Upper lobe of right lung (tissue), 1 donor: ENCODE data around the gene ODAD2. TPM values are rescaled to one million over a fixed set of nuclear protein-coding genes. Genes with fewer than 3 reads are reported as not detected.

Experiments
- ATAC-seq: fragments of 200-7000 bp; cut with Tn5 transposase; one replicate; pipeline ENCODE4 v1.9.1; 2020; ENCODE audit warnings: mild to moderate bottlenecking, moderate library complexity
- DNase-seq: peaks from one replicate; pipeline ENCODE4 v3.0.0-alpha.2; 2020
- H3K27ac ChIP-seq: fragments of 200-600 bp; one replicate; pipeline ENCODE4 v1.8.0; 2022
- H3K27me3 ChIP-seq: fragments of 200-600 bp; one replicate; pipeline ENCODE4 v1.8.0; 2022; ENCODE audit warnings: mild to moderate bottlenecking
- H3K36me3 ChIP-seq: fragments of 200-600 bp; one replicate; pipeline ENCODE4 v1.8.0; 2022
- H3K4me1 ChIP-seq: fragments of 200-600 bp; one replicate; pipeline ENCODE4 v1.8.0; 2022
- H3K4me3 ChIP-seq: fragments of 200-600 bp; one replicate; pipeline ENCODE4 v1.8.0; 2022; ENCODE audit warnings: mild to moderate bottlenecking
- H3K9me3 ChIP-seq: fragments of 200-600 bp; one replicate; pipeline ENCODE4 v1.8.0; 2022
- CTCF ChIP-seq: fragments of 200-600 bp; IDR thresholded peaks from one replicate; pipeline ENCODE4 v1.8.0; 2022; ENCODE audit warnings: antibody characterized with exemption
- intact Hi-C: fragments of 100-400 bp; cut with DNase I; formaldehyde crosslinking; loops from one replicate; pipeline ENCODE4 v1.11.0; 2022
- total RNA-seq: library from RNA; stranded (reverse); fragmentation: NEBNext Ultra II Directional; extraction: Animal tissue kit (Norgen Biotek cat#: 25700); gene quantifications from one replicate; pipeline ENCODE4 v1.2.1, GENCODE V29; 2021
- donor health status: DM: no; HTN: yes; CAD: no; lungs with severe emphysema.

Gene ODAD2
- total RNA-seq, 1 donor from 2014 or later = 0.64 TPM

- no peak for TF ChIP-seq CTCF
- H3K36me3 ChIP-seq = no peaks in the 10 kb centered on the region
- H3K27me3 ChIP-seq = no peaks in the 10 kb centered on the region
- no peak overlapping the region for H3K4me3 ChIP-seq
- ATAC-seq (no peak), DNase-seq (no peak)
- no peaks in the 10 kb centered on the region for H3K9me3 ChIP-seq
- intact Hi-C loops = no loop called here
- H3K27ac ChIP-seq = no peak overlapping the region
- H3K4me1 ChIP-seq = no peaks in the 10 kb centered on the region
Measured at GRCh38 chr10:27950242-27950564, 48.7 kb downstream of the ODAD2 start.

GRCh38 chr10:27949528-27950241, 49.2 kb downstream of the ODAD2 start:
- no peak for TF ChIP-seq CTCF
- no peaks in the 10 kb centered on the region for H3K4me1 ChIP-seq
- ATAC-seq (no peak), DNase-seq (no peak)
- intact Hi-C loops = no loop called here
- no peaks in the 10 kb centered on the region for H3K36me3 ChIP-seq
- no peak overlapping the region for H3K27ac ChIP-seq
- no peaks in the 10 kb centered on the region for H3K27me3 ChIP-seq
- H3K4me3 ChIP-seq = no peak overlapping the region
- no peaks in the 10 kb centered on the region for H3K9me3 ChIP-seq

DNA sequence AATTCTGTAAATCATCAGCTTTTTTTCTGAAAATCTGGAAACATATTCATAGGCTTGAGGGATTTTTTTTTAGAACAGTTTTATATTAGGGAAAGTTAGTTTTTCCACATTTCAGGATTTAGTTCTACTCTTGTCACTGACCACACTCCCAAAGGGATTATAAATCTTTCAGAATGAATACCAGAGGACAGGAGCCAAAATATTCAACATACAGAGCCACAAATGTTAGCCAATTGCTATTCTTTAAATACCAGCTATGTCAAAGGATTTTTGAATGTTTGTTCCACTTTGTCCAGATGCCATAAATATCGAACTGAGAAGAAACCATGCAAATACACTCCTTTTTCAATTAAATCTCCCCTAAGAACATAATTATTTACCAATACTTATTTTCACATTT, 50.7 kb downstream of the ODAD2 start:
- Histone ChIP-seq H3K36me3 (no peaks in the 10 kb centered on the region), H3K4me1 (no peaks in the 10 kb centered on the region), H3K9me3 (no peaks in the 10 kb centered on the region), H3K4me3 (no peak overlapping the region), H3K27me3 (no peaks in the 10 kb centered on the region), H3K27ac (no peak overlapping the region)
- no peak for ATAC-seq
- intact Hi-C loops = no loop called here
- TF ChIP-seq CTCF = no peak
- DNase-seq = no peak

DNA sequence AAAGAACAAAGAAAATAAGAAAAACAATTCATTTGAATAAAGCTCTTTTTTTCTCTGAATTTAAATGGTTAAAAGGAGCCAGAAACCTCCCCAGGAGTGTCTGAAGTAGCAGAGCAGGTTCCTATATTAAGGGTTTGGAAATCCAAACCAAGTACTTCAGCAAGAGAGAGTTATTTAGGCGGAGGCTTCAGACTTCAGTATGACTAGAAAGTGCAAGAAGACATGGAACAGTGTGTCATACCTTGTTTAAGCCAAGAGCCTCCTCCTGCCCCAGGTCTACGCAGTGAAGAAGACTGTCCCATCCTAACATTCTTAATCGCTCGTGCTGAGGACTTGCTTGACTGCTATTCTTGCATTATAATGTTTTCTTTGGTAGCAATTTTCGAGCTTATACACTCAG, 51.3 kb downstream of the ODAD2 start:
- intact Hi-C loops = no loop called here
- DNase-seq (no peak), ATAC-seq (peak; percentile 61)
- Histone ChIP-seq H3K4me3 (no peak overlapping the region), H3K27me3 (no peaks in the 10 kb centered on the region), H3K4me1 (no peaks in the 10 kb centered on the region), H3K36me3 (no peaks in the 10 kb centered on the region), H3K27ac (no peak overlapping the region), H3K9me3 (no peaks in the 10 kb centered on the region)
- TF ChIP-seq CTCF = no peak

DNA sequence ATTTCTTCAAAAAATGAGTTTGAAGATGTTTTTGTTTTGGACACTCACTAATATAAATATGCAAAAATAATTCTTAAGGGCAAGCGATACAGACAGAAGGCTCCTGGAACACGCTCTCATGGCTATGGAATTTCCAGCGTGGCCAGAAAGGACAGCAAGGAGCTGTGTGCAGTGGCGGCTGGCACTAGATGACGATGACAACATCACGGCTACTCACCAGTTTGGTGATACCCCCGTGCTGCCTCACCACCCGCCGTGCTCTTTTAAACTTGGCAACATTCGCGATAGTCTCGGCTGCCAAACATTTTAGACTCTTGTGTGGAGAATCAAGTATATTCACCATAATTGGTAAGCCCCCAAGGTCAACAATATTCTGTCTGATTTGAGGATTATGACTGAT, 54.9 kb downstream of the ODAD2 start:
- ATAC-seq (no peak), DNase-seq (no peak)
- Histone ChIP-seq H3K27me3 (no peaks in the 10 kb centered on the region), H3K27ac (no peak overlapping the region), H3K36me3 (no peaks in the 10 kb centered on the region), H3K9me3 (no peaks in the 10 kb centered on the region), H3K4me1 (no peaks in the 10 kb centered on the region), H3K4me3 (no peak overlapping the region)
- no peak for TF ChIP-seq CTCF
- intact Hi-C loops = no loop called here

DNA sequence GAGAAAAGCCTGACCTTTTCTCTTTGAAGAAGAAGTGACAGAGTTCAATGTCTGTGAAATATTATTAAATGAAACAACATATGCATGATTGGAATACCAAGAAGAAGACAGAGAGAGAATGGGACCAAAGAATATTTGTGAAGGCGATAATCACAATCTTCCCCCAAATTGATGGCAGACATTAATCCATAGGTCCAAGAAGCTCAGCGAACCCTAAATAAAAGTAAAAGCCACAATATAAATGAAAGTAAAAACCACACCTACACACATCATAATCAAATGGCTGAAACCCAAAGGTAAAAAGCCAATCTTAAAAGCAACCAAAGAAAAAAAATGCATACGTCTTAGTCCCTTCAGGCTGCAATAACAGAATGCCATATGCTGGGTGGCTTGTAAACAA, 84.0 kb downstream of the ODAD2 start:
- Histone ChIP-seq H3K27ac (no peak overlapping the region), H3K27me3 (no peaks in the 10 kb centered on the region), H3K9me3 (no peaks in the 10 kb centered on the region), H3K36me3 (no peaks in the 10 kb centered on the region), H3K4me3 (no peak overlapping the region), H3K4me1 (no peaks in the 10 kb centered on the region)
- ATAC-seq (no peak), DNase-seq (no peak)
- no peak for TF ChIP-seq CTCF
- intact Hi-C loops = no loop called here
